GM11168 (cell line): Measurements from ENCODE around the gene DOCK11.

Source experiments
- in situ Hi-C: fragments of 300-500 bp; cut with MboI; formaldehyde crosslinking; loops from one replicate; pipeline ENCODE4 v1.12.0; 2022; ENCODE audit warnings: low sequenced_read_pairs; ENCODE audit not compliant: unreplicated experiment

DOCK11 gene

GRCh38 chrX:118495061-118495921, at the start of gene DOCK11:
Gene DOCK11, plus strand, starts transcription at chrX:118495815. Its CDS starts 157 bp downstream, at chrX:118495972.
- in situ Hi-C loops = no loop called here

- in situ Hi-C loops = no loop called here
Observed at GRCh38 chrX:118448273-118448783, 47.3 kb upstream of the DOCK11 start.

GRCh38 chrX:118455013-118455412, 40.6 kb upstream of the DOCK11 start:
- in situ Hi-C loops = loop anchor here (25.0 kb wide), 1 partner anchor 132 kb away; no protein-coding TSS in a partner anchor

- in situ Hi-C loops = loop anchor here (25.0 kb wide), 1 partner anchor 128 kb away; no protein-coding TSS in a partner anchor
Observed at GRCh38 chrX:118459494-118459893, 36.1 kb upstream of the DOCK11 start.

- in situ Hi-C loops = loop anchor here (25.0 kb wide), 1 partner anchor 123 kb away; no protein-coding TSS in a partner anchor
Observed at GRCh38 chrX:118464501-118464900, 31.1 kb upstream of the DOCK11 start.

GRCh38 chrX:118468122-118468521, 27.5 kb upstream of the DOCK11 start:
- in situ Hi-C loops = loop anchor here (25.0 kb wide), 1 partner anchor 119 kb away; no protein-coding TSS in a partner anchor

- in situ Hi-C loops = loop anchor here (25.0 kb wide), 1 partner anchor 116 kb away; no protein-coding TSS in a partner anchor
Observed at GRCh38 chrX:118470721-118471347, 24.8 kb upstream of the DOCK11 start.

GRCh38 chrX:118474586-118474985, 21.0 kb upstream of the DOCK11 start:
- in situ Hi-C loops = loop anchor here (25.0 kb wide), 1 partner anchor 113 kb away; no protein-coding TSS in a partner anchor

- in situ Hi-C loops = no loop called here
Observed at GRCh38 chrX:118475903-118476302, 19.7 kb upstream of the DOCK11 start.

- in situ Hi-C loops = loop anchor here (10.0 kb wide), 1 partner anchor 555 kb away; no protein-coding TSS in a partner anchor
Observed at GRCh38 chrX:118480172-118480571, 15.4 kb upstream of the DOCK11 start.

- in situ Hi-C loops = loop anchor here (10.0 kb wide), 1 partner anchor 552 kb away; no protein-coding TSS in a partner anchor
Observed at GRCh38 chrX:118482384-118482783, 13.2 kb upstream of the DOCK11 start.

- in situ Hi-C loops = loop anchor here (10.0 kb wide), 1 partner anchor 550 kb away; no protein-coding TSS in a partner anchor
Observed at GRCh38 chrX:118484216-118484903, 11.3 kb upstream of the DOCK11 start.

- in situ Hi-C loops = loop anchor here (10.0 kb wide), 1 partner anchor 548 kb away; no protein-coding TSS in a partner anchor
Observed at GRCh38 chrX:118486693-118487092, 8.9 kb upstream of the DOCK11 start.

- in situ Hi-C loops = no loop called here
Observed at GRCh38 chrX:118493016-118493415, 2.6 kb upstream of the DOCK11 start.

GRCh38 chrX:118493653-118494297, 1.8 kb upstream of the DOCK11 start:
- in situ Hi-C loops = no loop called here

- in situ Hi-C loops = no loop called here
Observed at GRCh38 chrX:118495958-118496762, 545 bp downstream of the DOCK11 start.

GRCh38 chrX:118496763-118497079, 1.1 kb downstream of the DOCK11 start:
- in situ Hi-C loops = no loop called here

- in situ Hi-C loops = no loop called here
Observed at GRCh38 chrX:118497180-118497818, 1.7 kb downstream of the DOCK11 start.
